Trophoblast cell (in vitro differentiated cells and primary cell): ENCODE results near the gene CADM1.

ENCODE experiments used
- DNase-seq, 2 donors: peaks; one replicate each; pipeline ENCODE4 v3.0.0-alpha.2; 2016
- H2AFZ ChIP-seq: 2 replicates; pipeline ENCODE4 v1.6.1; 2013; ENCODE audit warnings: low read length, moderate library complexity, mild to moderate bottlenecking; ENCODE audit not compliant: insufficient read depth, poor library complexity
- H2AK5ac ChIP-seq: 2 replicates; pipeline ENCODE4 v1.6.1; 2013; ENCODE audit warnings: mild to moderate bottlenecking, low read length
- H2BK120ac ChIP-seq: 2 replicates; pipeline ENCODE4 v1.6.1; 2013; ENCODE audit warnings: low read length, mild to moderate bottlenecking, moderate library complexity; ENCODE audit not compliant: insufficient read depth, poor library complexity
- H2BK12ac ChIP-seq: 2 replicates; pipeline ENCODE4 v1.6.1; 2013; ENCODE audit warnings: mild to moderate bottlenecking, low read length, moderate library complexity
- H2BK5ac ChIP-seq: 2 replicates; pipeline ENCODE4 v1.6.1; 2013; ENCODE audit warnings: low read length, low read depth, moderate library complexity, mild to moderate bottlenecking; ENCODE audit not compliant: poor library complexity
- H3K14ac ChIP-seq: 2 replicates; pipeline ENCODE4 v1.6.1; 2013; ENCODE audit warnings: mild to moderate bottlenecking, low read length
- H3K18ac ChIP-seq: 2 replicates; pipeline ENCODE4 v1.6.1; 2013; ENCODE audit warnings: mild to moderate bottlenecking, low read length
- H3K23ac ChIP-seq: 2 replicates; pipeline ENCODE4 v1.6.1; 2013; ENCODE audit warnings: low read length
- H3K27ac ChIP-seq: 2 replicates; pipeline ENCODE4 v1.5.1; 2013; ENCODE audit warnings: low read depth, mild to moderate bottlenecking, inconsistent platforms, low read length, moderate library complexity
- H3K27me3 ChIP-seq: 2 replicates; pipeline ENCODE4 v1.6.1; 2013; ENCODE audit warnings: inconsistent platforms, mild to moderate bottlenecking, low read length, moderate library complexity; ENCODE audit not compliant: insufficient read depth
- H3K36me3 ChIP-seq, 2 experiments: 1 replicate in 1 of 2; 2 replicates in 1 of 2; pipeline ENCODE4 v1.6.1; 2013; ENCODE audit warnings: low read length in 2 of 2, mild to moderate bottlenecking in 2 of 2, moderate library complexity in 1 of 2; ENCODE audit not compliant: insufficient read depth in 2 of 2, control insufficient read depth in 1 of 2
- H3K4ac ChIP-seq: 2 replicates; pipeline ENCODE4 v1.6.1; 2013; ENCODE audit warnings: low read depth, mild to moderate bottlenecking, low read length, moderate library complexity
- H3K4me1 ChIP-seq, 2 experiments: 1 replicate in 1 of 2; 2 replicates in 1 of 2; pipeline ENCODE4 v1.6.1; 2013; ENCODE audit warnings: low read length in 2 of 2, mild to moderate bottlenecking in 2 of 2, moderate library complexity in 1 of 2; ENCODE audit not compliant: insufficient read depth in 2 of 2, control insufficient read depth in 1 of 2
- H3K4me2 ChIP-seq: 2 replicates; pipeline ENCODE4 v1.6.1; 2013; ENCODE audit warnings: inconsistent platforms, mild to moderate bottlenecking, low read length, moderate library complexity
- H3K4me3 ChIP-seq: 2 replicates; pipeline ENCODE4 v1.5.1; 2013; ENCODE audit warnings: mild to moderate bottlenecking, low read depth, low read length, inconsistent platforms
- H3K79me1 ChIP-seq: one replicate; pipeline ENCODE4 v1.6.1; 2013; ENCODE audit warnings: low read length
- H3K79me2 ChIP-seq: 2 replicates; pipeline ENCODE4 v1.6.1; 2013; ENCODE audit warnings: low read length, mild to moderate bottlenecking; ENCODE audit not compliant: control insufficient read depth, insufficient read depth, poor library complexity
- H3K9ac ChIP-seq: 2 replicates; pipeline ENCODE4 v1.6.1; 2013; ENCODE audit warnings: mild to moderate bottlenecking, low read length
- H3K9me3 ChIP-seq: 2 replicates; pipeline ENCODE4 v1.6.1; 2013; ENCODE audit warnings: low read depth, mild to moderate bottlenecking, control low read depth, inconsistent platforms, low read length; ENCODE audit not compliant: insufficient read depth
- H4K12ac ChIP-seq: 2 replicates; pipeline ENCODE4 v1.6.1; 2013; ENCODE audit warnings: low read depth, mild to moderate bottlenecking, low read length, moderate library complexity
- H4K8ac ChIP-seq: 2 replicates; pipeline ENCODE4 v1.6.1; 2013; ENCODE audit warnings: low read depth, mild to moderate bottlenecking, low read length, moderate library complexity
- H4K91ac ChIP-seq: one replicate; pipeline ENCODE4 v1.6.1; 2013; ENCODE audit warnings: low read depth, mild to moderate bottlenecking, low read length, moderate library complexity
- WGBS: extraction: QIAGEN DNeasy Blood & Tissue Kit; methylation state at CpG from one replicate; pipeline ENCODE4 v1.1.7; 2013; ENCODE audit warnings: missing lambda C conversion rate; ENCODE audit not compliant: insufficient read length, insufficient coverage; ENCODE audit errors: extremely low coverage; 5-methylcytosine and 5-hydroxymethylcytosine counted together

Gene CADM1

GRCh38 chr11:115488945-115489344 lies 15.3 kb downstream of the CADM1 start:
- no CpG with 5 or more reads among the region's 3 CpGs for WGBS

GRCh38 chr11:115481528-115481927 lies 22.7 kb downstream of the CADM1 start:
- Histone ChIP-seq H2BK5ac (no peak overlapping the region), H2BK12ac (no peak overlapping the region), H3K9me3 (no peaks in the 10 kb centered on the region), H3K23ac (no peak overlapping the region), H3K4me1 (peaks cover 4 to 8% of the 10 kb centered on the region in 2 experiments), H4K12ac (no peak overlapping the region), H3K18ac (no peak overlapping the region), H3K4me3 (no peak overlapping the region), H3K79me1 (no peaks in the 10 kb centered on the region), H3K4me2 (no peak overlapping the region), H2BK120ac (no peak overlapping the region), H3K14ac (no peak overlapping the region), H2AFZ (no peak overlapping the region), H3K4ac (no peak overlapping the region), H3K36me3 (no peaks in the 10 kb centered on the region), H2AK5ac (no peak overlapping the region), H3K9ac (no peak overlapping the region), H3K79me2 (no peaks in the 10 kb centered on the region), H3K27ac (no peak overlapping the region), H3K27me3 (no peaks in the 10 kb centered on the region), H4K8ac (no peak overlapping the region), H4K91ac (no peak overlapping the region)
- no CpG with 5 or more reads among the region's 2 CpGs for WGBS
- DNase-seq, result no peak

More at GRCh38 chr11:115488945-115489344, 15.3 kb downstream of the CADM1 start:
- no peak overlapping the region for H3K14ac ChIP-seq
- H3K36me3 ChIP-seq, result no peaks in the 10 kb centered on the region
- H3K4ac ChIP-seq, result no peak overlapping the region
- DNase-seq, result peak; percentile 60 to 95
- no peak overlapping the region for H2AFZ ChIP-seq
- no peak overlapping the region for H3K4me2 ChIP-seq
- no peak overlapping the region for H4K91ac ChIP-seq
- no peak overlapping the region for H3K27ac ChIP-seq
- no peaks in the 10 kb centered on the region for H3K79me2 ChIP-seq
- H2BK5ac ChIP-seq, result no peak overlapping the region
- H3K9me3 ChIP-seq, result no peaks in the 10 kb centered on the region
- H3K27me3 ChIP-seq, result no peaks in the 10 kb centered on the region
- no peak overlapping the region for H3K9ac ChIP-seq
- H4K12ac ChIP-seq, result no peak overlapping the region
- H3K79me1 ChIP-seq, result peaks cover 8% of the 10 kb centered on the region
- H2BK120ac ChIP-seq, result no peak overlapping the region
- no peak overlapping the region for H2BK12ac ChIP-seq
- H4K8ac ChIP-seq, result no peak overlapping the region
- no peak overlapping the region for H3K23ac ChIP-seq
- no peak overlapping the region for H2AK5ac ChIP-seq
- no peak overlapping the region for H3K4me3 ChIP-seq
- H3K18ac ChIP-seq, result no peak overlapping the region
- peaks cover 2 to 3% of the 10 kb centered on the region in 2 experiments for H3K4me1 ChIP-seq

GRCh38 chr11:115480611-115481010 lies 23.6 kb downstream of the CADM1 start:
- Histone ChIP-seq H4K8ac (no peak overlapping the region), H2BK120ac (no peak overlapping the region), H3K9me3 (no peaks in the 10 kb centered on the region), H4K12ac (no peak overlapping the region), H3K79me1 (no peaks in the 10 kb centered on the region), H3K36me3 (no peaks in the 10 kb centered on the region), H3K4me3 (no peak overlapping the region), H2BK12ac (no peak overlapping the region), H2AFZ (no peak overlapping the region), H3K79me2 (no peaks in the 10 kb centered on the region), H2BK5ac (no peak overlapping the region), H3K4ac (no peak overlapping the region), H3K14ac (no peak overlapping the region), H3K18ac (no peak overlapping the region), H4K91ac (no peak overlapping the region), H2AK5ac (no peak overlapping the region), H3K27ac (no peak overlapping the region), H3K27me3 (no peaks in the 10 kb centered on the region), H3K23ac (no peak overlapping the region), H3K4me2 (no peak overlapping the region), H3K4me1 (peaks cover 4 to 8% of the 10 kb centered on the region in 2 experiments), H3K9ac (no peak overlapping the region)
- WGBS, result no CpG with 5 or more reads among the region's 1 CpG
- no peak for DNase-seq

- no peak overlapping the region for H4K12ac ChIP-seq
- no peak overlapping the region for H3K4ac ChIP-seq
- H2AFZ ChIP-seq, result no peak overlapping the region
- no peaks in the 10 kb centered on the region for H3K79me2 ChIP-seq
- peaks cover 0 to 2% of the 10 kb centered on the region in 2 experiments for H3K36me3 ChIP-seq
- H2AK5ac ChIP-seq, result no peak overlapping the region
- no peaks in the 10 kb centered on the region for H3K79me1 ChIP-seq
- H3K27me3 ChIP-seq, result no peaks in the 10 kb centered on the region
- no peak overlapping the region for H3K23ac ChIP-seq
- DNase-seq, result no peak
- H2BK120ac ChIP-seq, result no peak overlapping the region
- H3K4me3 ChIP-seq, result no peak overlapping the region
- H3K18ac ChIP-seq, result no peak overlapping the region
- H2BK12ac ChIP-seq, result no peak overlapping the region
- WGBS, result no CpG with 5 or more reads among the region's 1 CpG
- H2BK5ac ChIP-seq, result no peak overlapping the region
- H3K9ac ChIP-seq, result no peak overlapping the region
- no peaks in the 10 kb centered on the region for H3K9me3 ChIP-seq
- H3K27ac ChIP-seq, result no peak overlapping the region
- H3K4me2 ChIP-seq, result no peak overlapping the region
- H4K8ac ChIP-seq, result no peak overlapping the region
- no peak overlapping the region for H4K91ac ChIP-seq
- peaks cover 4 to 8% of the 10 kb centered on the region in 2 experiments for H3K4me1 ChIP-seq
- no peak overlapping the region for H3K14ac ChIP-seq
These were observed 26.8 kb downstream of the CADM1 start for GRCh38 chr11:115477410-115477809.
